Stimulated activated CD4-positive, alpha-beta T cell treated with anti-CD3 and anti-CD28 coated beads, Interleukin-12 subunit alpha, Interleukin-12 subunit beta, amount 100 ng/mL, for 4 hours (primary cell): ENCODE measurements around the gene FZD8.

Experiments
- DNase-seq: peaks from one replicate; pipeline ENCODE4 v3.0.0-alpha.2; 2020

FZD8 gene

DNA sequence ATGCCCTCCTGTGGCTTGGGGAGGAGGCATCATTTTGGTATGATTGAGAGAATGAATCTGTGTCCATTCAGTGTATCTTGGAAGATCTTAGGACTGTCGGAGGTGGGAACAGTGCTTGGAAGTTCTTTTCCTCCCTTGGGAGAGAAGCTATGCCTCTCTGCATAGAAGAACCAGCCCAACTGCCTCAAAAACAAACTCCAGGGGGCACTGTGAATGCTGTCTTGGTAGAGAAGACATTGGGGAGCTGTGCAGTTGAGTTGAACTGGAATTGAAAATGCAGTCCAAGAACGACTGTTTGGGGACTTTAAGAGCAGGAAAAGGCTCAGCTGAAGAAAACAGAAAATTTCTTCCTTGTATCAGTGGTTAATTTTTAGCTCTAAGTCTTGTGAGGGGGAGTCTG lies 41.9 kb downstream of the FZD8 start:
- no peak for DNase-seq

DNA sequence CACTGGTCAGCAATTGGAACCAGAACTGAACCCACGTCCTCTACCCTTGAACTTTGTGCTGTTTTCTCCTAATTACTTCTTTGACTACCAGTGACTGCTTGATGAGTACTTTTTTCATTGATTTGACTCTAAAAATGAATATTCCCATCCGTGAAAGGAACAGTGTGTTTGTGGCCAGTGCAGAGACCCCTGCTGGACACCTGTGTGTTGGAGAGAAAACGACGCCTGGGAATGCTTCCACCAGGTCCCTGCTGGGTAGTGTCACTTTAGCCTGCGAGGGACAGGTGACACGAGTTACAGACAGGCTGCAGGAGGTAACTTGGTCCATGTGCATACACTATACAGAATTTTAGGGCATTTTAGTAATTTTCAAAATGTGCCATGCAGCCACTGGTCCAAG lies 43.7 kb downstream of the FZD8 start:
- no peak for DNase-seq

DNA sequence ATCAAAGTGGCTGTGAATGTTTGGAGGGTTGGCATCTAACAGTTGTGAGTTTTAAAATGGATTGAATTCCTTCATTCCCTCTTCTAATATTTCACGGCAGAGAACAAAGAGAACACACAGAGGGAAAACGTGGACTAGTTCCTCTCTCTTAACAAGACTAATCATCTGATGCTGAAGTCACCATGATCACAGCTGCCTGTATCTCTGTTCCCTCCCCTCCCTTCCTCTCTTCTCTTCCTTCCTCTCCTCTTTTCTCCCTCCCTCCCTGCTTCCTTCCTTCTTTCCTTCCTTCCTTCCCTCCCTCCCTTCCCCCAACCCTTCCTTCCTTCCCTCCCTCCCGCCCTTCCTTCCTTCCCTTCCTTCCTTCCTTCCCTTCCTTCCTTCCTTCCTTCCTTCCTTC lies 47.0 kb downstream of the FZD8 start:
- no peak for DNase-seq

DNA sequence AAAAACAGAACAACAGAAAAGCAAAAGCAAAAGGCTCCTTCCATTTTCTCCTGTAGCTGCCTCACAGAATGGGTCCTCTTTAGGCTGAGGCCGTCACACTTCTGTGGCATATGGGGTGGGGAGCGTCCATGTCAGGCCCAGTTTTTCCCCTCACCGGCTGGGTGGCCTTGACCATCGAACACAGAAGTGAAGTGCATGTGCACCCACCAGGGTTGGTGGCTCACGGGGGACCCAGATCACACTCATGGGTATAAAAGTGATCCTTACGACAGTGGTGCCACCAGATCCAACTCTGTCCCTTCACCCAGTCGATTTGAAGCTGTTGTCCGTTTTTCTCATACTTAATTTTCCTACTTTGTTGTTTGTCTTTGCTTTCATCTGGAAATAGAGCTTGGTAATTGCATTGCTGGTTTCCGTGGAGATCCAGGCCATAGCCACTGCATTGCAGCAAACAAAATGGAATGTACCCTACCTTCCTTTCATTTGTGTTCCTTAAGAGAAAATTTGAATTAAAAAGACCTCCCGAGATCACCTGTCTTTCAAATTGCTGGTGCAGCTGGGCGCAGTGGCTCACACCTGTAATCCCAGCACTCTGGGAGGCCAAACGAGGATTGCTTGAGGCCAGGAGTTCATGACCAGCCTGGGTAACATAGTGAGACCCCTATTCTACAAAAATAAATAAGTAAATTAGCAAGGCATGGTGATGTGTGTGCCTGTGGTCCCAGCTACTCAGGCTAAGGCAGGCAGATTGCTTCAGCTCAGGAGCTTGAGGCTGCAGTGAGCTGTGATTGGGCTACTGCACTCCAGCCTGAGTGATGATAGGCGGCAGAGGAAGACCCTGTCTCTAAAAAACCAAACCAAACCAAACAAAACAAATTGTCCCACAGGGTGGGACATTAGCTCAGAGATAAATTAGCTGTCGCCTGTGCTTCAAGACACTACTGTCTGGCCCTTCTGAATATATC lies 47.7 kb downstream of the FZD8 start:
- DNase-seq = no peak

DNA sequence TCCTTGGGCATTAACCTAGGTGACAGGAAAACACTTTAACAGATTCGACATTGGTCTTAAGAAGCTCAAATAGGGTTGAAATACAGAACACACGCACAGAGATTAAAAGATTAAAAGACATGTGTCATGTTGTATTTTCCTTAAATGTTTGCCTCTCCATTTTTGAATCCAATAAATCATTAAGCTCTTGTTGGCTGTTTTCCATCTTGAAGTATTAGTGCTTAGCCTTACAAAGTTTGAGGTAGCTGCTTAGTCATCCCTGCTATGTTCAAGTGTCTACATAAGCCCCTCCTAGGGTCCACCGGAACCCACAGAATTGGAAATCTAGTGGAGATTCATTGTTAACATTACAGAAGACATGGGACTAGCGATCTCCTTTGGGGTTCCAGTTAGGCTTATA lies 49.7 kb downstream of the FZD8 start:
- DNase-seq = no peak

DNA sequence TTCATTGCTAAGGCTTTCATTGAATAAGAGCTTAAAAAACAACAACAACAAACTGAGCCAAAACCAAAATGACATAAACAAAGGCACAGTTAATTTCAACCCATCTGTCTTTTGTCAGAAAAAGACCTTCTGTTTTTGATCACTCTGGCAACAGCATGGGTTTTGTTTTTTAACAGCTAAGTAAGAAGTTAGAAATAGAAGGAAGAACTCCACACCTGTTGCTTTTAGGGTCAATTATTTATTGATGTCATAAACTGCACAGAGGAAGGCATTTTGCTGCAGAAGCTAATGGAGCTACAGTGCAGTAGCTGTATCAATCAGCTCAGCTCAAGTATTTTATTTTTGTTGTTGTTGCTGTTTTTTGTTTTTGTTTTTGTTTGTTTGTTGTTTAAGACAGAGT lies 53.3 kb downstream of the FZD8 start:
- no peak for DNase-seq
